Upper lobe of left lung (tissue), 4 donors: Measurements from ENCODE around the gene TPRG1.

ENCODE experiments used
- POLR2AphosphoS5 ChIP-seq, 2 donors: sonication (generic); formaldehyde crosslinking; IDR thresholded peaks; one replicate each; pipeline ENCODE4 v1.5.1; 2017; ENCODE audit warnings: antibody characterized with exemption in 2 of 2
- TF ChIP-seq, protein P1 (sequence below), 6 experiments: fragments of 450-650 bp in 4 of 6; fragments of 200-600 bp in 2 of 6; sonication (generic) in 2 of 6; IDR thresholded peaks; one replicate each; pipeline ENCODE4 v1.5.1; 2016 to 2019; ENCODE audit warnings: antibody characterized with exemption in 6 of 6

DNA sequence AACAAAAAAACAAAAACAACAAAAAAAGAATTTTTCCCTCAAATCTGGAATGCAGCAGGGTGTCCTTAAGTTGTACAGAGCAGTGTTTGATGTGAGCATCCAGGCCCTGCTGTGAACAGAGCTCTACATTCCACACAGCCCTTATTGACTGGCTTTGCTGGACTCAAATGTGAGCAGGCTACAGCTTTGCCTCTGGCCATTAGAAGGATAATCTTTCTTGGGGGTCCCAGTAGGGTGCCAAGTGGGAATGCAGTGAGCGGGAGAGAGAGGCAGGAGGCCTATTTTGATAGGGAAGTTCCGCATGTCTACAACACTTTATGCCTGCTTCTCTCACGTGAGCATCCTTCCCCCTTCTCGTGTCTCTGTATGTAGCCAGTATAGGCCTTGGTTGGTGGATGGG, 34.4 kb upstream of the TPRG1 start:
- TF ChIP-seq, protein P1, sequence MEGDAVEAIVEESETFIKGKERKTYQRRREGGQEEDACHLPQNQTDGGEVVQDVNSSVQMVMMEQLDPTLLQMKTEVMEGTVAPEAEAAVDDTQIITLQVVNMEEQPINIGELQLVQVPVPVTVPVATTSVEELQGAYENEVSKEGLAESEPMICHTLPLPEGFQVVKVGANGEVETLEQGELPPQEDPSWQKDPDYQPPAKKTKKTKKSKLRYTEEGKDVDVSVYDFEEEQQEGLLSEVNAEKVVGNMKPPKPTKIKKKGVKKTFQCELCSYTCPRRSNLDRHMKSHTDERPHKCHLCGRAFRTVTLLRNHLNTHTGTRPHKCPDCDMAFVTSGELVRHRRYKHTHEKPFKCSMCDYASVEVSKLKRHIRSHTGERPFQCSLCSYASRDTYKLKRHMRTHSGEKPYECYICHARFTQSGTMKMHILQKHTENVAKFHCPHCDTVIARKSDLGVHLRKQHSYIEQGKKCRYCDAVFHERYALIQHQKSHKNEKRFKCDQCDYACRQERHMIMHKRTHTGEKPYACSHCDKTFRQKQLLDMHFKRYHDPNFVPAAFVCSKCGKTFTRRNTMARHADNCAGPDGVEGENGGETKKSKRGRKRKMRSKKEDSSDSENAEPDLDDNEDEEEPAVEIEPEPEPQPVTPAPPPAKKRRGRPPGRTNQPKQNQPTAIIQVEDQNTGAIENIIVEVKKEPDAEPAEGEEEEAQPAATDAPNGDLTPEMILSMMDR (IDR thresholded peaks at IDR 0.05) = no peak
- no peak for TF ChIP-seq POLR2AphosphoS5 (IDR thresholded peaks at IDR 0.05)
